NOMO-1 treated with DMSO at 0.1 percent for 48 hours (cell line): ENCODE measurements around the gene RPRD1B.

Source experiments
- DNase-seq: peaks from one replicate; lab custom pipeline; 2025; ENCODE audit not compliant: unreplicated experiment; lab: John Stamatoyannopoulos, UW

The RPRD1B gene

DNA sequence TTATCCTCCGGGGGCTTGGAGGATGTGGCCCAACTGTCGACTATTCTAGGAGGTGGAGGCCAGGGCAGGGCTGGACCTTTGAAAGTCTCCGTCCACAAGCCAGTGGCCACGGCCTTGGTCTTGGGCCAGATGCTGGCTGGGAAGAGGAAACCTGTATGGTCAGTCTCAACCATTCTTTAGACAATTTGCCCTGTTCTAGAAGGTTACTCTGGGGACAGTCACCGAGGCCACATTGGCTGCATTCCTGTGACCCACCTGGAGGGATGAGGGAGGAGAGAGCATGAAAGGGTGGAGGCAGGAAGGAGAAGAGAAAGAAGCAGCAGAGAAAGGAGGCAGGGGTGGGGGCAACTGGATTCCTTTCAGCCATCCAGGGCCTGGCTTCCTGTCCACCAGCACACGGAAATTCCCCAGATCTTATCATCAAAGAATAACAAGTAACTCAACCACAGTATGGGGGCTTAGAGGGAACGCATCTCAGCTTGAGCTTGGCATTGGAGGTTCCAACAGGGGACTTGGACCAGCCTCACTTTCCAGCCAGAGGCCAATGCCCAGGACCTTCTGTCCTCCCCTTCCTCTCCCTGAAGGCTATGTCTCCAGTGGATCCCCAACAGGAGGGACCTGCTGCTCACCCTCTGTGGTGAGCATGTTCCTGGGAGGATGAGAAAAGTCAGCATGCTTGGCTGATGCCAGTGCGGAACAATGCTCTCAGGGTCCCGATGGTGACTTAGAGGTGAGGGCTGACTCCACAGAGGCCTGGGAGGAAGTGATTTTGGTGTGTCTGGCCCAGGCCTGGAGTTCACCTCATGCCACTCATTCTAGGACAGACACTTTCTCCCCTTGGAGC lies 101.1 kb downstream of the RPRD1B start:
- no peak for DNase-seq

DNA sequence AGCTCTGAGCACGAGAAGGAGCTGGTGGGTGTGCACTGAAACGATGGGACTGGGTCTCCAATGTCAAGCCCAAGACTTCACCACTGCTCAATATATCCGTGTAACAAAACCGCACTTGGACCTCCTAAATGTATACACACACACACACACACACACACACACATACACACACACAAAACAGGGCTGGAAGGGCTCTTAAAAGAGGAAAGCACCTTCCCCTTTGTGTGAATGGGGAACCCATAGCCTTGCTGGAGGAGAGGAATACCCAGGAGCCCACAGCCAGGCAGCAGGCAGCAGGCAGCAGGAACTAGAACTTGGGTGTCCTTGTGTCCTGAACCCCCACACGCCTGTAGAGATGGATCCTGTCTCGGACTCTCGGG lies 101.7 kb downstream of the RPRD1B start:
- no peak for DNase-seq

DNA sequence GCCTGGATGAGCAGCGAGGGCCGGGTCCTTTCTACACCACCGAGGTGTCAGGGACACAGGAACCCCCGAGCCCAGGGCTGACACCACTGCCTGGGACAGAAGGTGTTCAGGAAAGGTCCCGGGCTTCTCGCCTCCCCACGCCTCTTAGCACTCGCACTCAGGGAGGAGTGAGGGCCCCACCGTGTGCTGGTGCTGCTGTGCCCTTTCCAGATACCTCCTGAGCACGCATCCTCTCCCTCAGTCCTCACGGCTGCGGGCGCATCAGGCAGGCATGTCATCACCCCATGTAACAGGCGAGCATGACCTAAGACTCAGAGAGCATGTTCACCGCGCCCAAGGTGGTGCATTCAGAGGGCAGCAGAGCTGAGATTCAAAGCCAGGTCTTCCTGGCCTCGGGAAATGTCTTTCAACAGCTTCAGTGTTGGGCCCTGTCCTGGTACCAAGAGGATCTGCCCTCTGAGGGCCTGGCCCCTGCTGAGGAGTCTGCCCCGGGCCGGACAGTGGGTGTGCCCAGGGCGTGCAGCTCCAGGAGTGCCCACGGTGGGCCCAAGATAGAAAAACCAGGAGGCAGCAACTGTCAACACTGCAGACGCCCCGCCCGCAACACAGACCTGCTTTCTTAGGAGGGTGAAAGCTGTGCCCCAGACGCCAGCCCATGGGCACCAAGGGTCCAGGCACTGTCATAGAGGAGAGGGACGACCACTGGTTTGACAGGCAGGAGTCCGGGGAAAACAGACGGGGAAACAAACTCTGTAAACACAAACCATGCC lies 102.3 kb downstream of the RPRD1B start:
- DNase-seq = no peak

DNA sequence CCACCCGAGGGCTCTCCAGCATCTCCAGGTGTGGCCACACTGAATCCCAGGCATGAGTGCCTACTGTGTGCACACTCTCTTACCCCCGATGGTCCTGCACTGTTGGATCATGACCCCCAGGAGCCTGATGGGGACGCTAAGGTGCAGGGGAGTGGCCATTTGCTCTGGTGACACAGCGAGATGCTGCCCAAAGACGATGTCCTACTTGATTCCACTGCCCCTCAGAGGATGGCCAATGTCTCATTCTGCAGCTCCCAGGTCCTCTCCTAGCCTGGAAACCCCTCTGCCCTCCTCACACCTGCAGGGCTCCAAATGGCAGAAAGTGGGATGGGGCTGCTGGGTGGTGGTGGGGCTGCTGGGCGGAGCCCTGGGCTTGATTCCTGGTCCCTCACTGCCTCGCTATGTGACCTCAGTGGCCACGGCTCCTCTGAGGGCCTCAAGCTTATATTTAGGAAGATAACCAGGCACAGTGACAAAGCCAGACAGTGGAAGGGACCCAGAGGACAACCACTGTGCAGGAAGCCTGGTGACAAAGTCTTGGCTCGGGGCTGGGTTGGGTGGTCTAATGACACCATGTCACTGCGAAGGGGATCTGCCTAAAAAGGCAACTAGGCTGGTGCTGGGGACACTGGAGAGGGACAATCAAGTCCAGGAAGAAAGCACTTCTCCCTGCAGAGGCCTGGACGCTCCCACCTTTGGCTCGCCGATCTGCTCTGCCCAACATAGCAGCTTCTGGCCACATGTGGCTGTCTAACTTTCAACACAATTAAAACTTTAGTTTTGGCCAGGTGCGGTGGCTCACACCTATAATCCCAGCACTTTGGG lies 103.1 kb downstream of the RPRD1B start:
- no peak for DNase-seq

DNA sequence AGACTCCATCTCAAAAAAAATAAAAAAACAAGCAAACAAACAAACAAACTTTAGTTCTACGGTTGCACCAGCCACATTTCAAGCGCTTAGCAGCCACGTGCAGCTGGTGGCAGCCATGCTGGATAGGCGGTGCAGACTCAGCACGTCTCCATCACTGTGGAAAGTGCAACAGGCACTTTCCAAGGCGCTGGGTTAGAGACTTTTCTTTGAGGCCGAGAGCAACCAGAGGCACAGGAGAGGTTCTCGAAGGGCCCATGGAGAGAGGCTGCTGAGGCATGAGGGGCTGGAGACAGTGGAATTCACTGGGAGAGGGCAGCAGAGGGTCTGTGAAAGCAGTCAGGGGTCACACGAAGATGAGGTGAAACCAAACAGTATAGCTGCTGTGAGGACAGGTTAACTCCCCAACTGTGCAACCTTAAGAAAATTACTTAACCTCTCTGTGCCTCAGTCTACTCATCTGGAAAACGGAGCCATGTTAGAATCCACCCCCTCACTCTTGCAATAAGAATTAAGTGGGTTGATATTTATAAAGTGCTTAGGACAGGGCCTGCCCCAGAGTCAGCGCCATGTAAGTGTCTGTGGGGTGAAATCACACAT lies 104.0 kb downstream of the RPRD1B start:
- no peak for DNase-seq

DNA sequence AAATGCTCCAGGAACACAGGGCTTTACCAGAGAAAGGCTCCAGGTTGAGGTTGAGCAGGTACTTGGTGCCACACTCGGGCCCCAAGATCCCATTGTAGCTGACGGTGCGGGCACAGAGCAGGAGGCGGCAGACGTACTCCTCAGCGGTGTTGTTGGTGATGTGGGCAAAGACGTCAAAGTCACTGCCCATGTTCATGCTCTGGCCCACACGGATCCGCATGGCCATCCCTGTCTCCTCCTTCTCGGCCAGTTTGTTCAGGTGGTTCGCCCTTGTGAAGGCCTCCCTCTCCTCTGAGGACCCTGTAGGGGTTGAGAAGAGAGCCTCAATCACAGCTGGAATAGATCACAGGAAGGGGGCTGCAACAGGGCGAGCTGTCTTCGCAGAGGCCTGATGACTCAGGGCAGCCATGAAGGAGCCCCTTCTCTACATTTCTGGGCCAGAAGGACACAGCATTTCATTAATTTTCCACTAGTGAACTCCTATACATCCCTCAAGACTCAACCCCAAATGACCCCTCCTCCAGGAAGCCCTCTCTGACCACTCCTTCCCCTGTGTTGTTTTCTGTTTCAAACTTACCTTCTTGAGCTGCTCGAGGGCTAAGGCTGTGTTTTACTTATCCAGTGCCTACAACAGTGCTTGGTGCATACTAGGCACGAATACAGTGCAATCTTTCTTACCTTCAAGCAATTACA lies 104.7 kb downstream of the RPRD1B start:
- DNase-seq = no peak

DNA sequence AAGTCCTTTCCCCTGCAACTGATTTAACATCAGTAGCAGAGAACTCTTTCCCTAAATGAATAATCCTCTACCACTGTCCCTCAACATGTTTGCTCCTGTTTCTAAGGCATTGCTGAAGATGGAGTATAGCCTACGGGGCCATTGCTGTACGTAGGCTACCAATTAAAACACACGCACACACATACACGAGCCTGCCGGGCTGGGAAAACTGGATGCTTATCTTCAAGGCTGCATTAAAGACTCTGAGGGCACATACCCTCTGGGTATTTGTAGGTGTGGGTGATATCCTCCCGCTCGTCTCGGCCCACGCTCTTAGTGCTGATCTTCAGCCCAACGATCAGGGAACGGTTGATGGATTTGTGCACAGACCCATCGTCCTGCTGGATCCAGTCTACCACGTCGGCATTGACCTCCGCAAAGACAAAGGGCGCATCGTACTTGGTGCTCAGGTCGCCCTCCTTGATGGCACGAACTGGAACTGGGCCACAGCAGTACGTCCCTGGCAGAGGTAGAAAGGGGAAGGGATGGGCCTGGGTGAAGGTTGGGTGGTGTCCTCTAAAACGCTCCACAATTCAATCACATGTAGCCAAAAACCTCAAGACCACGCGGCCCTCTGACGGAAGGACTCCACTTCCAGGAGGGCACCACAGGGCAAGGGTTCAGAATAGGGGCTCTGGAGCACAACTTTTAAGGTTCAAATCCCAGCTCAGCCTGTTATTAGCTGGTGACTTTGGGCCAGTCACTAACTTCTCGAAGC lies 105.8 kb downstream of the RPRD1B start:
- DNase-seq = no peak

DNA sequence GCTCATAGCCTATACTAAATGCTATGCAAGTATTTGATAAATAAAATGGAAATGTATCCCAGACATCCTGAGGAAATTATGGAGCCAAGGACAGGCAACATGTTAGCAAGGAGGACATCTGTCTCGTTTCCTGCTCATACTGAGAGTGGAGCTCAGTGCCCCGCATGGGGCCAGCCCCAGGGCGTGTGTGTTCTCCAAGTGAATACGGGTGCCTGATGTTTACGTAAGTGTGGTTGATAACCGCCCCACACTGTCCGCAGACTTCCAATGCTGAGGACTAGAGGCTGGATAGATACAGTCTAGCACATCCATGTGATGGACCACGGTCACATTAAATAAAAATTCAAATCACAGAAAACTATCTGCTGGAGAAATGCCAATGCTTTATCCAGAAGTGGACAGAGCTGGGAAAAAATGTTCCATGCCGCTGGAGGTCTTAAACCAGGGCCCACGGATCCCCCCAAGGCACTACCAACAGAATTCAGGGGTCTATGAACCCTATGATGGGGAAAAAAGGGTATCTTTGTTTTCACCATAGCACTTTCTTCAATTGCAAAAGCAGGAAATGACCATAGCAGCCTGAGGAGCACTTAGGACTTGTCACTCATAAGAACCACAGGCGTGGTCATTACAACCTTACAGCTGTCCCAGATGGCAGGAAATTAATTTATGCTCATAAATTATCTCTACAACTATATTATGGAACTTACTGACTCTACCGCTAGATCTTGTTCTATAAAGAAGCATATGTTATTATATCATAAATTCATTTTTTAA lies 106.6 kb downstream of the RPRD1B start:
- peak; percentile 65 for DNase-seq

DNA sequence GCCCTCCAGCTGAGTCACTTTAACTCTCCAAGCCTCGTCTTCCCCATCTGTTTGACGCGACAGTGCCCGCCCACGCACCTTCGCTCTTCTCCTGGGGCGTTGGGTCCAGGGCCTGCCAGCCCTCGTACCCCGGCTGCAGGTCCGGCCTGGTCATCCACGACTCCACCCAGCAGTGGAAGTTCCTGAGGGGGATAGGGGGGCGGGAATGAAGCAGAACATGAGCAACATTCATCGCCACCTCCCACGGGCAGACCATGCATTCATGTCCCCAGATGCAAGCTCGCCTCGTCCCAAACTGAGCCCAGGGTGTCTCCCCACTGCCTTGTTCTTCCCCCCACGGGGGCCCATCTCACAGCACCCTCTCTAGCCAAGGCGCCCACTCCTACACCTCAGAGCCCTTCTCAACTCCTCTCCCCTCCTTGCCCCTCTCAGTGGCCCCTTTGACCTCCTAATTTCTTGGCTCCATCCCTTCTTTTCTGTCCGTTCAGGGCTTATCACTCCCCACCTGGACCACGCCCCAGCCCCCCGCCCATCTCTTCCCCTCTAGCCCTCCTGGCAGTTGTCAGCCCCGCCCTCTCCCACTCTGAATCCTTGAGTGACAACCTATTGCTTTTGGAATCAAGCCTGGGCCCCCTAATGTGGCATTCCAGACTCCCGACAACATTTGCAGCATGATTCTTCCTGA lies 107.8 kb downstream of the RPRD1B start:
- no peak for DNase-seq
